Effector memory CD4-positive, alpha-beta T cell (primary cell): ENCODE measurements around the gene GNMT.

Source experiments
- DNase-seq, 3 donors: peaks; one replicate each; pipeline ENCODE4 v3.0.0-alpha.2; 2020
- H3K27ac ChIP-seq: 2 replicates; pipeline ENCODE4 v1.7.0; 2013; ENCODE audit warnings: mild to moderate bottlenecking, low read length, moderate library complexity; ENCODE audit not compliant: insufficient read depth, poor library complexity, severe bottlenecking
- H3K27me3 ChIP-seq: replicated peaks from 2 replicates; pipeline ENCODE4 v1.7.0; 2013; ENCODE audit warnings: mild to moderate bottlenecking, low read length; ENCODE audit not compliant: insufficient read depth, control insufficient read depth, poor library complexity, severe bottlenecking
- H3K36me3 ChIP-seq: 2 replicates; pipeline ENCODE4 v1.7.0; 2013; ENCODE audit warnings: mild to moderate bottlenecking, low read length, moderate library complexity; ENCODE audit not compliant: control insufficient read depth, insufficient read depth
- H3K4me1 ChIP-seq: 2 replicates; pipeline ENCODE4 v1.7.0; 2013; ENCODE audit warnings: low read length, mild to moderate bottlenecking; ENCODE audit not compliant: control insufficient read depth, insufficient read depth, poor library complexity, severe bottlenecking
- H3K4me3 ChIP-seq: 2 replicates; pipeline ENCODE4 v1.7.0; 2013; ENCODE audit warnings: low read length, low read depth, mild to moderate bottlenecking; ENCODE audit not compliant: insufficient read depth, poor library complexity, severe bottlenecking
- H3K9me3 ChIP-seq: 2 replicates; pipeline ENCODE4 v1.7.0; 2013; ENCODE audit warnings: mild to moderate bottlenecking, low read length, moderate library complexity; ENCODE audit not compliant: control insufficient read depth

Gene GNMT

DNA sequence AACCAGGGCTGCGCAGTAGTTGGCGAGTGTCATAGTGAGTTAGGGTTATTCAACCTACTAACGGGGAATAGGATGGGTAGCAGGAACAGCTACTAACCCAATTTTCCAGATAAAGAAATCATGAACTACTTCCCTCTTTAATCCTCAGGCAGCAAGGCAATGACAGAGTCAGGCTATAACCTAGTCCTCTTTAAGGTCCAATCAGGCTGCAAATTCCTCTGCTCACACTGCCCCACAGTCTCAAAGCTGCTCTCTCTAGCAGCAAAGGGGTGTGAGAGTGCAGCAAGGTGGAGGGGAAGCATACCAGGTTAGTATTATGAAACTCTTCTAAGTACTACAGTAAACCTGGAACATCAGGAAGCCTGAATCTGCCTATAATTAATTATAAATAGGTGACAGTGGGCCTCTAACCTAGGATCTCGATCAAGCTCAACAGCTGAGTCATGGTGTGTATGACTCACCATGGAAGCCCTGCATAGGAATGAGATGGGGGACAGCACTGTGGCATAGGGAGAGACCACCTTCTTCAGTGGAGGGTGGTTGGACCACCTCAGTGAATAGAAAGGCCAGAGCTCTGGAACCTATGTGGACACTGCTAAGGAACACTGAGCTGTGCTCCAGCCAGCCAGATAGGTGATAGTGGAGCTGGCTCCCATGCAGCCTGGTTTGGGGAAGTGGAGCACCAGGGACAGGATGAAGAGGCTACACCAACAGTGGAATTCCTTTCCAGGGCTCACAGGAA lies 10.5 kb downstream of the GNMT start:
- Histone ChIP-seq H3K4me3 (no peak overlapping the region), H3K9me3 (no peaks in the 10 kb centered on the region), H3K36me3 (peaks cover 7% of the 10 kb centered on the region), H3K27me3 (no peaks in the 10 kb centered on the region), H3K27ac (no peak overlapping the region), H3K4me1 (no peaks in the 10 kb centered on the region)
- no peak for DNase-seq

- H3K27ac ChIP-seq, result no peak overlapping the region
- no peak for DNase-seq
- H3K27me3 ChIP-seq, result no peaks in the 10 kb centered on the region
- peaks cover 3% of the 10 kb centered on the region for H3K36me3 ChIP-seq
- no peaks in the 10 kb centered on the region for H3K4me1 ChIP-seq
- H3K9me3 ChIP-seq, result no peaks in the 10 kb centered on the region
- H3K4me3 ChIP-seq, result no peak overlapping the region
These were observed 11.3 kb downstream of the GNMT start for GRCh38 chr6:42971746-42972327.

DNA sequence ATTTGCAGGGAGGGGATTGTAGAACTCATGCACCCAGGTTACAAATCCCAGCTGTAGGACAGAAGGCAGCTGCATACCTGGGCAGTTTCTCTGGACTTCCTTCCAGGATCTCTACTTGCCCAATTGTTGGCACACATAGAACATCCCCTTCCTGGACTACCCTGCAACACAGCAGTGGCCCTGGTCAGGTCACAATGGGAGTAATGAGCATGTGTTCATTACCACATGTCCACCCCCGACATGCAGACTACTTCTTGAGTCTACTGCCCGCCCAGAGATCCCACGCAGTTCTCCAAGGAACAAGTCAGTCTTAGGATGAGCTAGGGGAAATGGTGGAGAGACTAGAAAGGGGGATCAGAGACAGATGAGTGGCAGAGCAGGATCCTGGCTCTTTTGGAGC lies 13.4 kb downstream of the GNMT start:
- H3K9me3 ChIP-seq, result no peaks in the 10 kb centered on the region
- H3K36me3 ChIP-seq, result no peaks in the 10 kb centered on the region
- no peak overlapping the region for H3K4me3 ChIP-seq
- H3K27ac ChIP-seq, result no peak overlapping the region
- no peaks in the 10 kb centered on the region for H3K27me3 ChIP-seq
- peaks cover 11% of the 10 kb centered on the region for H3K4me1 ChIP-seq
- no peak for DNase-seq

- Histone ChIP-seq H3K27me3 (no peaks in the 10 kb centered on the region), H3K27ac (no peak overlapping the region), H3K4me1 (peaks cover 15% of the 10 kb centered on the region), H3K36me3 (no peaks in the 10 kb centered on the region), H3K4me3 (no peak overlapping the region), H3K9me3 (no peaks in the 10 kb centered on the region)
- DNase-seq, result no peak
These were observed 14.5 kb downstream of the GNMT start for GRCh38 chr6:42974919-42975505.

DNA sequence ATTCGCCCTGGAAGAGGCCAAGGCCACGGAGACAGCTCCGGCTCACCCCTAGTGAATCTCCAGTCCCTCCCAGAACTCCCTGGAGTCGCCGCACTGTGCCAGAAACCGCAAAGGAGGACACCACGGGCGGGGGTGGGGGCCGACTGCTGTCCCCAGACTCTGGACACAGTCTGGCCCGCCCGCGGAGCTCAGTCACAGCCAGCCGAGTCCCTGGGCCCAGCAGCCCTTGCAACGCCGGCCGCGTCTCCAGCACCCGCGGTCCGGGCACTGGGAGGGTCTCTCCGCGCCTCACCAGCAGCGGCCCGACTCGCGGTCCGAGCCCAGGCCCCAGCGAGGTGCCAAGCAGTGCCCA lies 17.9 kb downstream of the GNMT start:
- Histone ChIP-seq H3K27me3 (no peaks in the 10 kb centered on the region), H3K36me3 (no peaks in the 10 kb centered on the region), H3K27ac (peak overlapping the region; percentile 83), H3K9me3 (no peaks in the 10 kb centered on the region), H3K4me3 (peak overlapping the region; percentile 80), H3K4me1 (peaks cover 22% of the 10 kb centered on the region)
- DNase-seq, result no peak

GRCh38 chr6:42978839-42979522 lies 18.4 kb downstream of the GNMT start, which contains the start of gene PEX6:
Gene PEX6, minus strand, starts transcription at chr6:42979181. Its CDS starts 31 bp downstream, at chr6:42979150.
- H3K27me3 ChIP-seq, result no peaks in the 10 kb centered on the region
- DNase-seq, result peak; percentile 86 to 90 (median 89)
- peak within 1 kb of the TSS; percentile 83 for H3K27ac ChIP-seq
- H3K4me1 ChIP-seq, result peaks cover 27% of the 10 kb centered on the region
- no peaks in the 10 kb centered on the region for H3K36me3 ChIP-seq
- H3K9me3 ChIP-seq, result no peaks in the 10 kb centered on the region
- H3K4me3 ChIP-seq, result peak within 1 kb of the TSS; percentile 80

DNA sequence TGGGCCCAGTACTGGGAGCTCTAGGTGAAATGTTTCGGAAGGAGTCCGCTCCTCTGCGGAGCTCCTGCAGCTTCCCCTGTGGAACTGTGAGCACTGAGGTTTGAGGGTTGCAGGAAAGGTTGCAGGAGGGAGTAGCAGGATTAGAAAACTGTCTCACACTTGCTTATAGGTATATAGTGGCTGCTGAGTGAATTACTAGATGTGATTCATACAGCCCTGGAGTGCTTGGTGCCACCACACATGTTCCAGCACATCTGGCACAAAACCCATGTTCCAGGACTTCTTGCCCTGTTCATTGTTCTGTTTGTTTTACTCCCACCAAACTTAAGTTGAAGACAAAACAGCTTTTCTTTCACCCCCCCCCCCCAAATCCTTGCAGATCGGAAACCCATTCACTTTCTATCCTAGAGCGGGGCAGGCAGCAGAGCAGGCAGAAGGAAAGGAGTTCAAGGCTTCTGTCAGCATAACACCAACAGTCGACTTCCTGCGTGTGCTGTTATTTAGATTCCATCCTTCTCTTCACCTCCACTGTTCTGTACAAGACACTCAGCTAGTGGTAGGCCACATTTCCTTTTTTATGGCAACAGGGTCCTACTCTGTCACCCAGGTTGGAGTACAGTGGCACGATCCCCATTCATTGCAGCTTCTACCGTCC lies 19.1 kb downstream of the GNMT start:
- H3K27me3 ChIP-seq, result no peaks in the 10 kb centered on the region
- peak overlapping the region; percentile 83 for H3K27ac ChIP-seq
- H3K4me3 ChIP-seq, result peak overlapping the region; percentile 80
- peaks cover 28% of the 10 kb centered on the region for H3K4me1 ChIP-seq
- H3K36me3 ChIP-seq, result no peaks in the 10 kb centered on the region
- no peaks in the 10 kb centered on the region for H3K9me3 ChIP-seq
- DNase-seq, result no peak

DNA sequence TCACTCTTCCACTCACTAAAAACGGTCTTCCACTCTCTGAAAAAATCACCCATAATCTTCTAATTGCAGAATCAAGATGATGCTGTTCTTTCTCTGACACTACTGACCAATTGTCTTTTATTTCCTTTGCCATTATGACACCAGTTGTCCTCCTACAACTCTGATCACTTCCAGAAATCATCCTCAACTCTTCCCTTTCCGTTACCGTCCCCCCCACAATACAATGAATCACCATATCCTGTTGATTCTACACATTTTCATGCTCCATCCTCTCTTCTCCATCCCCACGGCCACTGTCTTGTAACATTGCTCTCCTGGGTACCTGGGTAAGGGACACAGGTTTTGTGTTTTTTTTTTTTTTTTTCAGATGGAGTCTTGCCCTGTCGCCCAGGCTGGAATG lies 21.3 kb downstream of the GNMT start:
- Histone ChIP-seq H3K9me3 (no peaks in the 10 kb centered on the region), H3K4me3 (no peak overlapping the region), H3K27ac (no peak overlapping the region), H3K27me3 (no peaks in the 10 kb centered on the region), H3K4me1 (peaks cover 44% of the 10 kb centered on the region), H3K36me3 (no peaks in the 10 kb centered on the region)
- no peak for DNase-seq

GRCh38 chr6:42984001-42984923 lies 23.7 kb downstream of the GNMT start, which contains the start of gene PPP2R5D:
Gene PPP2R5D, plus strand, starts transcription at chr6:42984570. Its CDS starts 108 bp downstream, at chr6:42984678.
- H3K27ac ChIP-seq, result peak within 1 kb of the TSS; percentile 87
- peaks cover 44% of the 10 kb centered on the region for H3K4me1 ChIP-seq
- H3K27me3 ChIP-seq, result no peaks in the 10 kb centered on the region

More at GRCh38 chr6:42984001-42984923, 23.7 kb downstream of the GNMT start, which contains the start of gene PPP2R5D:
- H3K9me3 ChIP-seq, result no peaks in the 10 kb centered on the region
- H3K36me3 ChIP-seq, result peaks cover 8% of the 10 kb centered on the region
- peak; percentile 92 to 97 (median 97) for DNase-seq
- peak within 1 kb of the TSS; percentile 95 for H3K4me3 ChIP-seq
